HCT116 (cell line): Measurements from ENCODE around the gene PSMC2. TPM values are rescaled to one million over a fixed set of nuclear protein-coding genes. Genes with fewer than 3 reads are reported as not detected.

Experiments used
- ATAC-seq: fragments of 200-7000 bp; cut with Tn5 transposase; 2 replicates; pipeline ENCODE4 v1.9.1; 2020; ENCODE audit warnings: mild to moderate bottlenecking, moderate library complexity
- BruUV-seq: library from RNA; stranded (reverse); fragments of 400-500 nt; replicated peaks from 2 replicates; lab custom pipeline; 2021; lab: Mats Ljungman, UMichigan
- CTCF ChIA-PET: fragments of 300-600 bp; sonication (Branson Sonifier 250); formaldehyde crosslinking; loops from one replicate; lab custom pipeline; 2021; ENCODE audit warnings: antibody characterized with exemption; lab: Charles Lee
- POLR2A ChIA-PET: fragments of 300-600, 350-600 bp; sonication (Branson Sonifier 250); formaldehyde crosslinking; loops from one replicate; lab custom pipeline; 2021; ENCODE audit warnings: antibody characterized with exemption; lab: Charles Lee
- RAD21 ChIA-PET, 2 experiments: fragments of 300-600 bp; sonication (Branson Sonifier 250); formaldehyde crosslinking; loops; one replicate each; lab custom pipeline; 2023; ENCODE audit warnings: low total read pairs in 2 of 2; ENCODE audit not compliant: uncharacterized antibody in 2 of 2, unreplicated experiment in 2 of 2, low non-redundant PET in 1 of 2; lab: Charles Lee
- DNase-seq: peaks from one replicate; pipeline ENCODE4 v3.0.0-alpha.2; 2010; ENCODE audit warnings: low read depth, low spot score
- H2AFZ ChIP-seq: fragments of 200-600 bp; shearing (Covaris generic), sonication (generic); 2 replicates; pipeline ENCODE4 v1.6.1; 2017; ENCODE audit warnings: low read depth, mixed run types, mixed read lengths, antibody characterized with exemption, low read length; ENCODE audit not compliant: poor library complexity, severe bottlenecking
- H3K27ac ChIP-seq: 2 replicates; pipeline ENCODE4 v1.5.1; 2012; ENCODE audit warnings: low read depth, low read length
- H3K27me3 ChIP-seq: fragments of 200-600 bp; sonication (generic); 2 replicates; pipeline ENCODE4 v1.6.1; 2016; ENCODE audit warnings: mixed run types, low read length, mixed read lengths; ENCODE audit not compliant: insufficient read depth
- H3K36me3 ChIP-seq, 2 experiments: fragments of 200-500 bp in 1 of 2; fragments of 200-600 bp in 1 of 2; sonication (Bioruptor generic) in 1 of 2; sonication (generic) in 1 of 2; 2 replicates each; pipeline versions ENCODE4 v1.5.1 to v1.6.1; 2014 to 2016; ENCODE audit warnings: low read length in 2 of 2, inconsistent platforms in 1 of 2, mixed read lengths in 1 of 2, mixed run types in 1 of 2; ENCODE audit not compliant: insufficient read depth in 2 of 2, control insufficient read depth in 1 of 2
- H3K4me1 ChIP-seq, 2 experiments: fragments of 200-600 bp in 1 of 2; sonication (generic) in 1 of 2; 2 replicates each; pipeline versions ENCODE4 v1.5.1 to v1.6.1; 2012 to 2017; ENCODE audit warnings: low read length in 2 of 2, inconsistent platforms in 1 of 2, mild to moderate bottlenecking in 1 of 2, mixed read lengths in 1 of 2, mixed run types in 1 of 2, moderate library complexity in 1 of 2; ENCODE audit not compliant: insufficient read depth in 2 of 2, control insufficient read depth in 1 of 2
- H3K4me2 ChIP-seq: fragments of 200-600 bp; sonication (generic); 2 replicates; pipeline ENCODE4 v1.6.1; 2017; ENCODE audit warnings: mixed run types, low read length, mixed read lengths
- H3K4me3 ChIP-seq, 2 experiments: fragments of 200-600 bp in 1 of 2; sonication (generic) in 1 of 2; replicated peaks in 1 of 2; 2 replicates each; pipeline ENCODE4 v1.5.1; 2011 to 2016; ENCODE audit warnings: low read length in 2 of 2, control low read depth in 1 of 2, low read depth in 1 of 2, mild to moderate bottlenecking in 1 of 2, mixed read lengths in 1 of 2, mixed run types in 1 of 2
- H3K79me2 ChIP-seq: fragments of 200-600 bp; sonication (generic); 2 replicates; pipeline ENCODE4 v1.6.1; 2017; ENCODE audit warnings: mild to moderate bottlenecking, mixed run types, low read length, moderate library complexity, mixed read lengths; ENCODE audit not compliant: insufficient read depth
- H3K9ac ChIP-seq: fragments of 200-600 bp; sonication (generic); 2 replicates; pipeline ENCODE4 v1.6.1; 2016; ENCODE audit warnings: low read length, mixed read lengths
- H3K9me2 ChIP-seq: fragments of 200-600 bp; sonication (generic), shearing (Covaris generic); 2 replicates; pipeline ENCODE4 v1.6.1; 2017; ENCODE audit warnings: mixed run types, mild to moderate bottlenecking, moderate library complexity; ENCODE audit not compliant: insufficient read depth
- H3K9me3 ChIP-seq, 2 experiments: fragments of 200-500 bp in 1 of 2; fragments of 200-600 bp in 1 of 2; sonication (Bioruptor generic) in 1 of 2; sonication (generic) in 1 of 2; 2 replicates each; pipeline ENCODE4 v1.6.1; 2014 to 2017; ENCODE audit warnings: low read length in 2 of 2, mixed read lengths in 2 of 2, inconsistent platforms in 1 of 2, low read depth in 1 of 2, mild to moderate bottlenecking in 1 of 2, mixed run types in 1 of 2, moderate library complexity in 1 of 2; ENCODE audit not compliant: control insufficient read depth in 1 of 2, insufficient read depth in 1 of 2
- H4K20me1 ChIP-seq: fragments of 200-600 bp; sonication (generic), shearing (Covaris generic); 2 replicates; pipeline ENCODE4 v1.6.1; 2017; ENCODE audit warnings: mixed run types, mild to moderate bottlenecking, moderate library complexity; ENCODE audit not compliant: insufficient read depth
- ATF3 ChIP-seq: IDR thresholded peaks from 2 replicates; pipeline ENCODE4 v1.6.1; 2012
- CEBPB ChIP-seq: IDR thresholded peaks from 2 replicates; pipeline ENCODE4 v1.6.1; 2012; ENCODE audit warnings: low read depth
- CTCF ChIP-seq, 3 experiments: fragments of 200-600 bp in 1 of 3; sonication (generic) in 1 of 3; IDR thresholded peaks in 2 of 3; conservative IDR thresholded peaks in 1 of 3; 2 replicates each; pipeline ENCODE4 v1.5.1; 2012 to 2017; ENCODE audit warnings: low read depth in 2 of 3, low read length in 2 of 3, antibody characterized with exemption in 1 of 3, borderline replicate concordance in 1 of 3, control low read depth in 1 of 3, mild to moderate bottlenecking in 1 of 3, mixed read lengths in 1 of 3, mixed run types in 1 of 3, moderate library complexity in 1 of 3; ENCODE audit not compliant: insufficient read depth in 1 of 3
- ELF1 ChIP-seq: IDR thresholded peaks from 2 replicates; pipeline ENCODE4 v1.6.1; 2012; ENCODE audit warnings: low read depth, borderline replicate concordance
- EZH2 ChIP-seq: fragments of 200-600 bp; sonication (generic); IDR thresholded peaks from 2 replicates; pipeline ENCODE4 v1.6.1; 2017; ENCODE audit warnings: antibody characterized with exemption, mixed run types
- EZH2phosphoT487 ChIP-seq: fragments of 200-600 bp; IDR thresholded peaks from 2 replicates; pipeline ENCODE4 v1.6.1; 2018; ENCODE audit warnings: antibody characterized with exemption, borderline replicate concordance
- POLR2A ChIP-seq: IDR thresholded peaks from 2 replicates; pipeline ENCODE4 v1.7.0; 2011; ENCODE audit warnings: borderline replicate concordance; ENCODE audit not compliant: insufficient read depth, insufficient read length; ENCODE audit errors: extremely low read depth
- RAD21 ChIP-seq: IDR thresholded peaks from 2 replicates; pipeline ENCODE4 v1.6.1; 2012; ENCODE audit warnings: low read depth, mild to moderate bottlenecking
- REST ChIP-seq: IDR thresholded peaks from 2 replicates; pipeline ENCODE4 v1.6.1; 2012; ENCODE audit warnings: low read depth
- SRF ChIP-seq: IDR thresholded peaks from 2 replicates; pipeline ENCODE4 v1.6.1; 2012; ENCODE audit warnings: low read depth
- ZBTB33 ChIP-seq: IDR thresholded peaks from 2 replicates; pipeline ENCODE4 v1.6.1; 2011; ENCODE audit warnings: mild to moderate bottlenecking, low read length, moderate library complexity; ENCODE audit not compliant: insufficient replicate concordance; ENCODE audit errors: extremely low read depth
- ZNF274 ChIP-seq: fragments of 200-500 bp; sonication (Bioruptor generic); IDR thresholded peaks from 2 replicates; pipeline ENCODE4 v1.6.1; 2014; ENCODE audit warnings: mild to moderate bottlenecking, low read depth, low read length, inconsistent platforms
- intact Hi-C: fragments of 100-400 bp; cut with micrococcal nuclease; formaldehyde crosslinking; loops from 2 replicates; pipeline ENCODE4 v1.10.0; 2022
- total RNA-seq: library from RNA; stranded (reverse); gene quantifications from one replicate; pipeline ENCODE4 v1.2.1, GENCODE V29; 2021; ENCODE audit not compliant: unreplicated experiment

Gene PSMC2
- total RNA-seq, 1 experiment from 2014 or later: 121 TPM

GRCh38 chr7:103338864-103339263, 8.6 kb upstream of the PSMC2 start:
- no peaks in the 10 kb centered on the region for H3K27me3 ChIP-seq
- H2AFZ ChIP-seq: no peak overlapping the region
- BruUV-seq: no TSS peak
- DNase-seq (no peak), ATAC-seq (no peak)
- ChIA-PET RAD21 (no interaction called here), CTCF (no interaction called here), POLR2A (no interaction called here)
- H3K4me1 ChIP-seq: peaks cover 0 to 6% of the 10 kb centered on the region in 2 experiments; a peak in 2 of 4 replicates
- H4K20me1 ChIP-seq: no peaks in the 10 kb centered on the region
- H3K4me3 ChIP-seq: no peak overlapping the region
- no peak overlapping the region for H3K27ac ChIP-seq
- no peak overlapping the region for H3K4me2 ChIP-seq
- peaks cover 99% of the 10 kb centered on the region for H3K79me2 ChIP-seq
- no peaks in the 10 kb centered on the region for H3K9me3 ChIP-seq
- no peaks in the 10 kb centered on the region for H3K9me2 ChIP-seq
- TF ChIP-seq ZBTB33 (no peak), ZNF274 (no peak), EZH2phosphoT487 (no peak), ELF1 (no peak), POLR2A (no peak), RAD21 (no peak), CEBPB (no peak), SRF (no peak)
- peaks cover 46 to 60% of the 10 kb centered on the region in 2 experiments for H3K36me3 ChIP-seq
- no peak overlapping the region for H3K9ac ChIP-seq
- intact Hi-C loops: no loop called here

- Histone ChIP-seq H3K9me3 (no peaks in the 10 kb centered on the region), H3K27ac (no peak overlapping the region), H3K9me2 (no peaks in the 10 kb centered on the region), H2AFZ (no peak overlapping the region), H3K4me2 (no peak overlapping the region), H3K27me3 (no peaks in the 10 kb centered on the region), H3K4me3 (no peak overlapping the region), H3K79me2 (peaks cover 85% of the 10 kb centered on the region), H3K9ac (no peak overlapping the region), H3K4me1 (peaks cover 4 to 6% of the 10 kb centered on the region in 2 experiments), H3K36me3 (peaks cover 35 to 44% of the 10 kb centered on the region in 2 experiments), H4K20me1 (no peaks in the 10 kb centered on the region)
- ChIA-PET POLR2A (no interaction called here), CTCF (no interaction called here), RAD21 (no interaction called here)
- DNase-seq: no peak
- intact Hi-C loops: no loop called here
- TF ChIP-seq ELF1 (no peak), ATF3 (no peak), EZH2 (no peak), CTCF (IDR thresholded peaks at IDR 0.05 in 2 of 3, conservative IDR thresholded peaks at IDR 0.05 in 1 of 3; ENCODE audit: borderline replicate concordance in 1 of 3, insufficient read depth in 1 of 3, low read depth in 2 of 3, low read length in 2 of 3) (no peak), REST (no peak)
- ATAC-seq: no peak
- BruUV-seq: no TSS peak
These were observed 6.0 kb upstream of the PSMC2 start for GRCh38 chr7:103341466-103341865.
